VCaP (cell line): ENCODE measurements around the gene ITCH.
"Not testable (repeated sequence)": the region's sequence is repeated elsewhere in the genome, so short reads cannot be mapped to it uniquely, and the experiment has no call there.

Source experiments
- H3K27ac ChIP-seq: fragments of 450-650 bp; 2 replicates; pipeline ENCODE4 v1.5.1; 2017
- CTCF ChIP-seq: fragments of 450-650 bp; conservative IDR thresholded peaks from 2 replicates; pipeline ENCODE4 v1.5.1; 2017; ENCODE audit warnings: mild to moderate bottlenecking, moderate library complexity

Gene ITCH

GRCh38 chr20:34473262-34473883 lies 110.3 kb downstream of the ITCH start:
- no peak overlapping the region for H3K27ac ChIP-seq
- TF ChIP-seq CTCF: peak; percentile 84

GRCh38 chr20:34475979-34476736 lies 113.1 kb downstream of the ITCH start:
- H3K27ac ChIP-seq: no peak overlapping the region
- peak; percentile 90 for TF ChIP-seq CTCF

- no peak for TF ChIP-seq CTCF
- H3K27ac ChIP-seq: no peak overlapping the region
These were observed 116.6 kb downstream of the ITCH start for GRCh38 chr20:34479627-34480026.

- not testable (repeated sequence) for H3K27ac ChIP-seq
These were observed 119.1 kb downstream of the ITCH start for GRCh38 chr20:34482154-34482553.

- not testable (repeated sequence) for H3K27ac ChIP-seq
These were observed 120.6 kb downstream of the ITCH start for GRCh38 chr20:34483585-34484220.

- no peak for TF ChIP-seq CTCF
- H3K27ac ChIP-seq: no peak overlapping the region
These were observed 122.1 kb downstream of the ITCH start for GRCh38 chr20:34485068-34485634.

- TF ChIP-seq CTCF: no peak
- H3K27ac ChIP-seq: no peak overlapping the region
These were observed 128.3 kb downstream of the ITCH start for GRCh38 chr20:34491226-34491931.

GRCh38 chr20:34491932-34492509 lies 128.9 kb downstream of the ITCH start:
- no peak overlapping the region for H3K27ac ChIP-seq
- no peak for TF ChIP-seq CTCF
